HFFc6 (cell line): ENCODE data around the gene GRAMD1B. TPM values are rescaled to one million over a fixed set of nuclear protein-coding genes. Genes with fewer than 3 reads are reported as not detected.

Source experiments
- DNase-seq: peaks from one replicate; pipeline ENCODE4 v3.0.0-alpha.2; 2018
- H3K27ac Mint-ChIP-seq: 2 replicates; pipeline ENCODE4 v1.8.0; 2020; ENCODE audit warnings: mild to moderate bottlenecking, mixed read lengths
- H3K27me3 Mint-ChIP-seq: 2 replicates; pipeline ENCODE4 v1.8.0; 2021; ENCODE audit warnings: mild to moderate bottlenecking, moderate library complexity, mixed read lengths; ENCODE audit not compliant: insufficient read depth
- H3K36me3 Mint-ChIP-seq: 2 replicates; pipeline ENCODE4 v1.8.0; 2021; ENCODE audit warnings: low read depth, mixed read lengths
- H3K4me1 Mint-ChIP-seq: 2 replicates; pipeline ENCODE4 v1.8.0; 2020; ENCODE audit warnings: low read depth, mixed read lengths
- H3K4me3 Mint-ChIP-seq: 2 replicates; pipeline ENCODE4 v1.8.0; 2020; ENCODE audit warnings: mild to moderate bottlenecking, moderate library complexity, mixed read lengths
- H3K9me3 Mint-ChIP-seq: 2 replicates; pipeline ENCODE4 v1.8.0; 2020; ENCODE audit warnings: mild to moderate bottlenecking, mixed read lengths
- CTCF ChIP-seq: fragments of 200-600 bp; sonication (generic); IDR thresholded peaks from 2 replicates; pipeline ENCODE4 v1.5.0; 2021; ENCODE audit warnings: antibody characterized with exemption, mild to moderate bottlenecking
- total RNA-seq, 6 experiments: library from RNA; stranded (reverse); fragmentation: NEBNext Ultra II Directional; extraction: Animal tissue kit (Norgen Biotek cat#: 25700); gene quantifications; 2 replicates in 1 of 6; 3 replicates in 5 of 6; pipeline ENCODE4 v1.2.3, GENCODE V29; 2021

Gene GRAMD1B
- total RNA-seq, 6 experiments from 2014 or later, result 46.1 to 54.5 (median 51.3) TPM

GRCh38 chr11:123480290-123480815 lies 50.3 kb downstream of the GRAMD1B start:
- no peak for DNase-seq
- no peak for TF ChIP-seq CTCF
- peaks cover 4% of the 10 kb centered on the region for H3K27me3 Mint-ChIP-seq

DNA sequence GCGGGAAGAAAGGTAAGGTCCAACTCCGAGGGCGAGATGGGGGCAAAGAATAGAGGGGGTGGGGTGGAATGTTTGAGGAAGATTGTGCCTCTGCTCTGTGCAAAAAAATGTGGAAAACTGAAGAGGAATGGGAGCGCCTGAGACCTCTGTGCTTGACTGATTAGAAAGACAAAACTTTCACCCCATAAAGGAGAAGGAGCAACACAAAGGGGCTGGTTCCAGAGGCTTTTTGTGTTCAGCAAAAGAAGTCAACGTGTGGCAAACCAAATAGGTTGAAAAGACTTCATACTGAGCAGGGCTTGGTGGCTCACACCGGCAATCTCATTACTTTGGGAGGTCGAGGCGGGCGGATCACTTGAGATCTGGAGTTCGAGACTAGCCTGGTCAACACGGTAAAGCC lies 50.8 kb downstream of the GRAMD1B start:
- Mint-ChIP-seq H3K4me3 (no peak overlapping the region), H3K4me1 (peaks cover 37% of the 10 kb centered on the region), H3K9me3 (no peaks in the 10 kb centered on the region), H3K27ac (peak overlapping the region; percentile 42), H3K27me3 (peaks cover 4% of the 10 kb centered on the region), H3K36me3 (peaks cover 23% of the 10 kb centered on the region)
- DNase-seq, result no peak
- no peak for TF ChIP-seq CTCF

More at GRCh38 chr11:123480290-123480815, 50.3 kb downstream of the GRAMD1B start:
- Mint-ChIP-seq H3K4me1 (peaks cover 43% of the 10 kb centered on the region), H3K4me3 (no peak overlapping the region), H3K27ac (peak overlapping the region; percentile 42), H3K9me3 (no peaks in the 10 kb centered on the region), H3K36me3 (peaks cover 27% of the 10 kb centered on the region)

GRCh38 chr11:123481640-123482039 lies 51.6 kb downstream of the GRAMD1B start:
- no peak overlapping the region for H3K27ac Mint-ChIP-seq
- H3K4me1 Mint-ChIP-seq, result peaks cover 30% of the 10 kb centered on the region
- H3K27me3 Mint-ChIP-seq, result peaks cover 4% of the 10 kb centered on the region
- no peak for TF ChIP-seq CTCF
- no peaks in the 10 kb centered on the region for H3K9me3 Mint-ChIP-seq
- H3K36me3 Mint-ChIP-seq, result peaks cover 23% of the 10 kb centered on the region
- H3K4me3 Mint-ChIP-seq, result no peak overlapping the region
- no peak for DNase-seq

DNA sequence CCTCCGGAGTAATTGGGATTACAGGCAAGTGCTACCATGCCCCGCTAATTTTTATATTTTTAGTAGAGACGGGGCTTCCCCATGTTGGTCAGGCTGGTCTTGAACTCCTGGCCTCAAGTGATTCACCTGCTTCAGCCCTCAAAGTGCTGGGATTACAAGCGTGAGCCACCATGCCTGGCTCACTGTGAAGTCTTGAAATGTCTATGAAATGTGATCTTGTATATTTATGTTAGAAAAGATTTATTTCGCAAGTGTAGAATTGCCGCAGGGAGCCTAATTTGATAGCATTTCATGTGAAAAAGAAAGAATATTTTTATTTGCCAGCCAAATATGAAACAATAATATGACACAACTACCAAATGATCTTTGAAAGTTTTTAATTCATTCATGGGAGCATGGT lies 52.1 kb downstream of the GRAMD1B start:
- H3K27me3 Mint-ChIP-seq, result peaks cover 4% of the 10 kb centered on the region

GRCh38 chr11:123483058-123483457 lies 53.0 kb downstream of the GRAMD1B start:
- peak overlapping the region; percentile 30; the same call in 1 of the 2 replicates for H3K27ac Mint-ChIP-seq
- DNase-seq, result no peak
- no peak for TF ChIP-seq CTCF
- no peak overlapping the region for H3K4me3 Mint-ChIP-seq
- peaks cover 23% of the 10 kb centered on the region for H3K4me1 Mint-ChIP-seq
- peaks cover 21% of the 10 kb centered on the region for H3K36me3 Mint-ChIP-seq
- no peaks in the 10 kb centered on the region for H3K9me3 Mint-ChIP-seq
- H3K27me3 Mint-ChIP-seq, result peaks cover 3% of the 10 kb centered on the region

More for the DNA sequence above, 52.1 kb downstream of the GRAMD1B start:
- no peak overlapping the region for H3K27ac Mint-ChIP-seq
- no peak overlapping the region for H3K4me3 Mint-ChIP-seq
- no peaks in the 10 kb centered on the region for H3K9me3 Mint-ChIP-seq
- no peak for TF ChIP-seq CTCF
- DNase-seq, result no peak
- peaks cover 23% of the 10 kb centered on the region for H3K36me3 Mint-ChIP-seq
- H3K4me1 Mint-ChIP-seq, result peaks cover 27% of the 10 kb centered on the region
